ENCODE results near the gene ACOXL.
A peak's percentile ranks its signal among the peaks of the same experiment; 100 is the strongest.

ACOXL gene

GRCh38 chr2:110755491-110756078, 23.2 kb downstream of the ACOXL start:
- DNase-seq (ENCODE audit: low spot score): peak; percentile 52

- DNase-seq (ENCODE audit: low spot score): no peak
These were observed 27.0 kb downstream of the ACOXL start for GRCh38 chr2:110759411-110759810.

- DNase-seq (ENCODE audit: low spot score): no peak
These were observed 32.6 kb downstream of the ACOXL start for GRCh38 chr2:110764931-110765330.

GRCh38 chr2:110766291-110766690, 33.9 kb downstream of the ACOXL start:
- DNase-seq (ENCODE audit: low spot score): no peak

GRCh38 chr2:110768591-110768990, 36.2 kb downstream of the ACOXL start:
- no peak for DNase-seq (ENCODE audit: low spot score)

GRCh38 chr2:110770404-110770958, 38.1 kb downstream of the ACOXL start:
- DNase-seq (ENCODE audit: low spot score): no peak

- peak; percentile 67 for DNase-seq (ENCODE audit: low spot score)
These were observed 38.6 kb downstream of the ACOXL start for GRCh38 chr2:110770959-110771431.

- no peak for DNase-seq (ENCODE audit: low spot score)
These were observed 39.4 kb downstream of the ACOXL start for GRCh38 chr2:110771547-110772382.

- DNase-seq (ENCODE audit: low spot score): no peak
These were observed 40.0 kb downstream of the ACOXL start for GRCh38 chr2:110772383-110772755.

GRCh38 chr2:110773401-110773921, 41.1 kb downstream of the ACOXL start:
- DNase-seq (ENCODE audit: low spot score): no peak

- DNase-seq (ENCODE audit: low spot score): no peak
These were observed 42.3 kb downstream of the ACOXL start for GRCh38 chr2:110774701-110775100.

- DNase-seq (ENCODE audit: low spot score): no peak
These were observed 45.3 kb downstream of the ACOXL start for GRCh38 chr2:110777531-110778311.

GRCh38 chr2:110780461-110780860, 48.1 kb downstream of the ACOXL start:
- DNase-seq (ENCODE audit: low spot score): no peak

GRCh38 chr2:110783196-110783873, 51.0 kb downstream of the ACOXL start:
- no peak for DNase-seq (ENCODE audit: low spot score)

GRCh38 chr2:110784047-110784631, 51.8 kb downstream of the ACOXL start:
- DNase-seq (ENCODE audit: low spot score): no peak

- no peak for DNase-seq (ENCODE audit: low spot score)
These were observed 53.1 kb downstream of the ACOXL start for GRCh38 chr2:110785439-110785838.

- no peak for DNase-seq (ENCODE audit: low spot score)
These were observed 56.6 kb downstream of the ACOXL start for GRCh38 chr2:110788976-110789375.

GRCh38 chr2:110789706-110790105, 57.3 kb downstream of the ACOXL start:
- DNase-seq (ENCODE audit: low spot score): no peak

GRCh38 chr2:110790907-110791306, 58.5 kb downstream of the ACOXL start:
- DNase-seq (ENCODE audit: low spot score): no peak

GRCh38 chr2:110791435-110791834, 59.1 kb downstream of the ACOXL start:
- no peak for DNase-seq (ENCODE audit: low spot score)

GRCh38 chr2:110793034-110793433, 60.7 kb downstream of the ACOXL start:
- DNase-seq (ENCODE audit: low spot score): no peak

Data from GM03348 (cell line).